CD1c-positive myeloid dendritic cell (primary cell): Measurements from ENCODE around the gene HACL1.
A peak's percentile ranks its signal among the peaks of the same experiment; 100 is the strongest.
"Not testable (repeated sequence)": the region's sequence is repeated elsewhere in the genome, so short reads cannot be mapped to it uniquely, and the experiment has no call there.

ENCODE experiments used
- DNase-seq: peaks from one replicate; pipeline ENCODE4 v3.0.0-alpha.2; 2016; ENCODE audit errors: extremely low spot score

HACL1 gene

GRCh38 chr3:15629860-15630597 lies 28.7 kb upstream of the HACL1 start:
- DNase-seq = peak; percentile 84

GRCh38 chr3:15628967-15629366 lies 27.6 kb upstream of the HACL1 start:
- no peak for DNase-seq

GRCh38 chr3:15623535-15624440 lies 22.4 kb upstream of the HACL1 start:
- no peak for DNase-seq

- not testable (repeated sequence) for DNase-seq
Observed at GRCh38 chr3:15619659-15620464, 18.5 kb upstream of the HACL1 start.

GRCh38 chr3:15616053-15616452 lies 14.7 kb upstream of the HACL1 start:
- no peak for DNase-seq

- DNase-seq = no peak
Observed at GRCh38 chr3:15614958-15615357, 13.6 kb upstream of the HACL1 start.

GRCh38 chr3:15612001-15612400 lies 10.6 kb upstream of the HACL1 start:
- no peak for DNase-seq

- DNase-seq = no peak
Observed at GRCh38 chr3:15611018-15611417, 9.6 kb upstream of the HACL1 start.

- no peak for DNase-seq
Observed at GRCh38 chr3:15610082-15610759, 8.9 kb upstream of the HACL1 start.

GRCh38 chr3:15606434-15606891 lies 5.1 kb upstream of the HACL1 start:
- no peak for DNase-seq

- not testable (repeated sequence) for DNase-seq
Observed at GRCh38 chr3:15604584-15604983, 3.2 kb upstream of the HACL1 start.

- DNase-seq = not testable (repeated sequence)
Observed at GRCh38 chr3:15602816-15603215, 1.4 kb upstream of the HACL1 start.

- no peak for DNase-seq
Observed at GRCh38 chr3:15602146-15602536, 772 bp upstream of the HACL1 start.

- DNase-seq = no peak
Observed at GRCh38 chr3:15601046-15601398, 347 bp downstream of the HACL1 start.

- no peak for DNase-seq
Observed at GRCh38 chr3:15595955-15596354, 5.4 kb downstream of the HACL1 start.

GRCh38 chr3:15592968-15593367 lies 8.4 kb downstream of the HACL1 start:
- DNase-seq = no peak

- no peak for DNase-seq
Observed at GRCh38 chr3:15591928-15592327, 9.4 kb downstream of the HACL1 start.

- no peak for DNase-seq
Observed at GRCh38 chr3:15591242-15591641, 10.1 kb downstream of the HACL1 start.

- no peak for DNase-seq
Observed at GRCh38 chr3:15585111-15585845, 16.1 kb downstream of the HACL1 start.

GRCh38 chr3:15581471-15582394 lies 19.6 kb downstream of the HACL1 start:
- DNase-seq = no peak
